HepG2 (cell line): ENCODE measurements around the gene GGA1. TPM values are rescaled to one million over a fixed set of nuclear protein-coding genes. Genes with fewer than 3 reads are reported as not detected.

Experiments used
- HMG20A ChIP-seq: IDR thresholded peaks from 2 replicates; pipeline ENCODE4 v1.6.1; 2016; ENCODE audit warnings: borderline replicate concordance
- JUN ChIP-seq: sonication (generic); formaldehyde crosslinking; IDR thresholded peaks from 2 replicates; pipeline ENCODE4 v1.4.0; 2020; ENCODE audit warnings: mild to moderate bottlenecking, missing genetic modification reagents
- KLF13 ChIP-seq: sonication (generic); formaldehyde crosslinking; IDR thresholded peaks from 2 replicates; pipeline ENCODE4 v1.4.0; 2020; ENCODE audit warnings: mild to moderate bottlenecking, missing genetic modification reagents
- KLF6 ChIP-seq: IDR thresholded peaks from 2 replicates; pipeline ENCODE4 v1.8.0; 2016; ENCODE audit warnings: missing biosample characterization, missing genetic modification reagents
- MBD4 ChIP-seq: IDR thresholded peaks from 2 replicates; pipeline ENCODE4 v1.6.1; 2012; ENCODE audit warnings: low read length, inconsistent platforms, borderline replicate concordance
- NR2F1 ChIP-seq, 2 experiments: fragments of 450-650 bp in 1 of 2; formaldehyde crosslinking in 1 of 2; IDR thresholded peaks; 2 replicates each; pipeline versions ENCODE4 v1.5.0 to v1.6.1; 2016 to 2020; ENCODE audit warnings: mild to moderate bottlenecking in 1 of 2, missing compliant biosample characterization in 1 of 2, missing genetic modification reagents in 1 of 2, moderate library complexity in 1 of 2
- PPARG ChIP-seq: conservative IDR thresholded peaks from 2 replicates; pipeline ENCODE4 v1.6.1; 2016; ENCODE audit warnings: missing biosample characterization, missing genetic modification reagents
- RAD21 ChIP-seq: fragments of 450-650 bp; formaldehyde crosslinking; IDR thresholded peaks from 2 replicates; pipeline ENCODE4 v1.5.0; 2020; ENCODE audit warnings: mild to moderate bottlenecking
- RXRA ChIP-seq: sonication (generic); formaldehyde crosslinking; IDR thresholded peaks from 2 replicates; pipeline ENCODE4 v1.5.1; 2020; ENCODE audit warnings: missing genetic modification reagents
- SIN3B ChIP-seq: fragments of 150-350 bp; IDR thresholded peaks from 2 replicates; pipeline ENCODE4 v1.6.1; 2014; ENCODE audit warnings: low read length
- SIX1 ChIP-seq: sonication (generic); formaldehyde crosslinking; IDR thresholded peaks from 2 replicates; pipeline ENCODE4 v1.4.0; 2020; ENCODE audit warnings: missing genetic modification reagents, borderline replicate concordance
- SOX5 ChIP-seq: IDR thresholded peaks from 2 replicates; pipeline ENCODE4 v1.6.1; 2016; ENCODE audit warnings: borderline replicate concordance
- SP5 ChIP-seq: IDR thresholded peaks from 2 replicates; pipeline ENCODE4 v1.6.1; 2016; ENCODE audit warnings: low read depth, borderline replicate concordance
- TARDBP ChIP-seq: sonication (generic); formaldehyde crosslinking; IDR thresholded peaks from 2 replicates; pipeline ENCODE4 v1.8.0; 2022; ENCODE audit warnings: mild to moderate bottlenecking, missing genetic modification reagents
- THRA ChIP-seq: sonication (generic); formaldehyde crosslinking; IDR thresholded peaks from 2 replicates; pipeline ENCODE4 v1.4.0; 2020; ENCODE audit warnings: missing genetic modification reagents, borderline replicate concordance
- ZEB1 ChIP-seq: IDR thresholded peaks from 2 replicates; pipeline ENCODE4 v1.6.1; 2012; ENCODE audit warnings: mild to moderate bottlenecking, low read depth, inconsistent platforms; ENCODE audit not compliant: insufficient replicate concordance
- polyA plus RNA-seq, 8 experiments: library from polyadenylated mRNA; depleted of rRNA in 3 of 8; stranded (reverse) in 7 of 8; unstranded in 1 of 8; fragments of >200 nt; fragmentation: Illumina TruSeq in 4 of 8; extraction: Trizol in 4 of 8; gene quantifications; 2 replicates each; pipeline versions ENCODE4 v1.2.1 to v1.2.3, GENCODE V29; 2011 to 2016; ENCODE audit warnings: low read depth in 4 of 8, missing spikeins in 1 of 8, mixed read lengths in 1 of 8; ENCODE audit not compliant: insufficient read depth in 1 of 8
- total RNA-seq, 5 experiments: library from RNA; depleted of rRNA; stranded (reverse); fragments of >200 nt; fragmentation: Illumina TruSeq; extraction: Trizol; gene quantifications; 2 replicates each; pipeline ENCODE4 v1.2.3, GENCODE V29; 2016; ENCODE audit warnings: low read depth in 1 of 5
- TF ChIP-seq, protein P1 (sequence below): IDR thresholded peaks from 2 replicates; pipeline ENCODE4 v1.6.1; 2018; ENCODE audit warnings: missing genetic modification reagents
- TF ChIP-seq, protein P2 (sequence below): IDR thresholded peaks from 2 replicates; pipeline ENCODE4 v1.4.0; 2020; ENCODE audit warnings: mild to moderate bottlenecking, missing genetic modification reagents
- TF ChIP-seq, protein P3 (sequence below), 2 experiments: sonication (generic) in 1 of 2; formaldehyde crosslinking in 1 of 2; IDR thresholded peaks; 2 replicates each; pipeline versions ENCODE4 v1.4.0 to v1.6.1; 2016 to 2020; ENCODE audit warnings: borderline replicate concordance in 1 of 2, low read depth in 1 of 2, mild to moderate bottlenecking in 1 of 2, missing genetic modification reagents in 1 of 2
- TF ChIP-seq, protein P4 (sequence below): IDR thresholded peaks from 2 replicates; pipeline ENCODE4 v1.6.1; 2012; ENCODE audit warnings: inconsistent platforms

GGA1 gene
- total and polyA plus RNA-seq, 2 of the 13 experiments (the other 11 are each of a cell fraction or from before 2014, with no cell fraction given), result 29.1 to 87.2 TPM

DNA sequence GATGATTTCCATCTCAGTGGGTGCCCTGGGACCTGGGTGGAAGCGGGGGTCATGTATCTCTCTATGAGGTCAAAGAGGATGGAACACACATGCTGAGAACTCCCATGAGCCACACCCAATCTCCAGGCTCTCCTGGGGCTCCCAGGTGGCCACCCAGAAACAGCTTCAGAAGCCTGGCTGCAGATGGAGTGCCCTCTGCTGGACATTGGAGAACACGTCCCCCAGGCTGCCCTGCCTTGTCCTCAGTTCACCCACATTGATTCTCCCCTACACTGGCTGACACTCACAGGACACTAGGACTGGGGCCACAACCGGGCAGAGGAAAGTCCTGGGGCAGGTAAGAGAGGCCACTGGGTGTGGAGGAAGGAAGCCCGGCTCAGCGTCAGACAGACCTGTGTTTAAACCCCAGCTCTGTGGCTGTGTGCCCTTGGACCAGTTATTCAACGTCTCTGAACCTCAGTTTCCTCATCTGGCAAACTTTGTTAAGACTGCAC is 73.0 kb downstream of the GGA1 start (continued):
- TF ChIP-seq, protein P1, sequence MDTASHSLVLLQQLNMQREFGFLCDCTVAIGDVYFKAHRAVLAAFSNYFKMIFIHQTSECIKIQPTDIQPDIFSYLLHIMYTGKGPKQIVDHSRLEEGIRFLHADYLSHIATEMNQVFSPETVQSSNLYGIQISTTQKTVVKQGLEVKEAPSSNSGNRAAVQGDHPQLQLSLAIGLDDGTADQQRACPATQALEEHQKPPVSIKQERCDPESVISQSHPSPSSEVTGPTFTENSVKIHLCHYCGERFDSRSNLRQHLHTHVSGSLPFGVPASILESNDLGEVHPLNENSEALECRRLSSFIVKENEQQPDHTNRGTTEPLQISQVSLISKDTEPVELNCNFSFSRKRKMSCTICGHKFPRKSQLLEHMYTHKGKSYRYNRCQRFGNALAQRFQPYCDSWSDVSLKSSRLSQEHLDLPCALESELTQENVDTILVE (CRISPR knock-in tag), result 0 out of 2 replicates have a peak, but pooled peaks have one; percentile 35
- TF ChIP-seq HMG20A, result 0 out of 2 replicates have a peak, but pooled peaks have one; percentile 10
- TF ChIP-seq RXRA (CRISPR knock-in tag), result peak; percentile 96
- TF ChIP-seq SIN3B, result no peak
- TF ChIP-seq RAD21 (CRISPR knock-in tag), result peak; percentile 89
- 0 out of 2 replicates have a peak, but pooled peaks have one; percentile 19 for TF ChIP-seq SIX1 (CRISPR knock-in tag)
- no peak for TF ChIP-seq ZEB1
- no peak for TF ChIP-seq TARDBP
- TF ChIP-seq JUN (CRISPR knock-in tag), result no peak
- TF ChIP-seq THRA (CRISPR knock-in tag), result peak; percentile 99
- no peak for TF ChIP-seq KLF6 (CRISPR knock-in tag)
- TF ChIP-seq NR2F1 (CRISPR knock-in tag; IDR thresholded peaks at IDR 0.05), result 0 out of 4 replicates have a peak, but pooled peaks of 1 of the 2 experiments have one; percentile 23
- TF ChIP-seq, protein P2, sequence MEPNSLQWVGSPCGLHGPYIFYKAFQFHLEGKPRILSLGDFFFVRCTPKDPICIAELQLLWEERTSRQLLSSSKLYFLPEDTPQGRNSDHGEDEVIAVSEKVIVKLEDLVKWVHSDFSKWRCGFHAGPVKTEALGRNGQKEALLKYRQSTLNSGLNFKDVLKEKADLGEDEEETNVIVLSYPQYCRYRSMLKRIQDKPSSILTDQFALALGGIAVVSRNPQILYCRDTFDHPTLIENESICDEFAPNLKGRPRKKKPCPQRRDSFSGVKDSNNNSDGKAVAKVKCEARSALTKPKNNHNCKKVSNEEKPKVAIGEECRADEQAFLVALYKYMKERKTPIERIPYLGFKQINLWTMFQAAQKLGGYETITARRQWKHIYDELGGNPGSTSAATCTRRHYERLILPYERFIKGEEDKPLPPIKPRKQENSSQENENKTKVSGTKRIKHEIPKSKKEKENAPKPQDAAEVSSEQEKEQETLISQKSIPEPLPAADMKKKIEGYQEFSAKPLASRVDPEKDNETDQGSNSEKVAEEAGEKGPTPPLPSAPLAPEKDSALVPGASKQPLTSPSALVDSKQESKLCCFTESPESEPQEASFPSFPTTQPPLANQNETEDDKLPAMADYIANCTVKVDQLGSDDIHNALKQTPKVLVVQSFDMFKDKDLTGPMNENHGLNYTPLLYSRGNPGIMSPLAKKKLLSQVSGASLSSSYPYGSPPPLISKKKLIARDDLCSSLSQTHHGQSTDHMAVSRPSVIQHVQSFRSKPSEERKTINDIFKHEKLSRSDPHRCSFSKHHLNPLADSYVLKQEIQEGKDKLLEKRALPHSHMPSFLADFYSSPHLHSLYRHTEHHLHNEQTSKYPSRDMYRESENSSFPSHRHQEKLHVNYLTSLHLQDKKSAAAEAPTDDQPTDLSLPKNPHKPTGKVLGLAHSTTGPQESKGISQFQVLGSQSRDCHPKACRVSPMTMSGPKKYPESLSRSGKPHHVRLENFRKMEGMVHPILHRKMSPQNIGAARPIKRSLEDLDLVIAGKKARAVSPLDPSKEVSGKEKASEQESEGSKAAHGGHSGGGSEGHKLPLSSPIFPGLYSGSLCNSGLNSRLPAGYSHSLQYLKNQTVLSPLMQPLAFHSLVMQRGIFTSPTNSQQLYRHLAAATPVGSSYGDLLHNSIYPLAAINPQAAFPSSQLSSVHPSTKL (CRISPR knock-in tag), result peak; percentile 17; the same call in 1 of the 2 replicates
- TF ChIP-seq MBD4, result no peak
- TF ChIP-seq SP5 (CRISPR knock-in tag), result peak; percentile 33; the same call in 1 of the 2 replicates
- TF ChIP-seq KLF13 (CRISPR knock-in tag), result no peak
- TF ChIP-seq, protein P3, sequence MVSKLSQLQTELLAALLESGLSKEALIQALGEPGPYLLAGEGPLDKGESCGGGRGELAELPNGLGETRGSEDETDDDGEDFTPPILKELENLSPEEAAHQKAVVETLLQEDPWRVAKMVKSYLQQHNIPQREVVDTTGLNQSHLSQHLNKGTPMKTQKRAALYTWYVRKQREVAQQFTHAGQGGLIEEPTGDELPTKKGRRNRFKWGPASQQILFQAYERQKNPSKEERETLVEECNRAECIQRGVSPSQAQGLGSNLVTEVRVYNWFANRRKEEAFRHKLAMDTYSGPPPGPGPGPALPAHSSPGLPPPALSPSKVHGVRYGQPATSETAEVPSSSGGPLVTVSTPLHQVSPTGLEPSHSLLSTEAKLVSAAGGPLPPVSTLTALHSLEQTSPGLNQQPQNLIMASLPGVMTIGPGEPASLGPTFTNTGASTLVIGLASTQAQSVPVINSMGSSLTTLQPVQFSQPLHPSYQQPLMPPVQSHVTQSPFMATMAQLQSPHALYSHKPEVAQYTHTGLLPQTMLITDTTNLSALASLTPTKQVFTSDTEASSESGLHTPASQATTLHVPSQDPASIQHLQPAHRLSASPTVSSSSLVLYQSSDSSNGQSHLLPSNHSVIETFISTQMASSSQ (IDR thresholded peaks at IDR 0.05; ENCODE audit: low read depth), result no peak
- TF ChIP-seq, protein P3 (CRISPR knock-in tag; IDR thresholded peaks at IDR 0.05; ENCODE audit: borderline replicate concordance), result no peak
- TF ChIP-seq, protein P4, sequence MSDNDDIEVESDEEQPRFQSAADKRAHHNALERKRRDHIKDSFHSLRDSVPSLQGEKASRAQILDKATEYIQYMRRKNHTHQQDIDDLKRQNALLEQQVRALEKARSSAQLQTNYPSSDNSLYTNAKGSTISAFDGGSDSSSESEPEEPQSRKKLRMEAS, result 0 out of 2 replicates have a peak, but pooled peaks have one; percentile 17
- TF ChIP-seq SOX5, result no peak
- TF ChIP-seq PPARG, result no peak
